Trophoblast cell (in vitro differentiated cells and primary cell): ENCODE data around the gene EFNA1.

ENCODE experiments used
- DNase-seq, 2 donors: peaks; one replicate each; pipeline ENCODE4 v3.0.0-alpha.2; 2016
- H2AFZ ChIP-seq: 2 replicates; pipeline ENCODE4 v1.6.1; 2013; ENCODE audit warnings: low read length, moderate library complexity, mild to moderate bottlenecking; ENCODE audit not compliant: insufficient read depth, poor library complexity
- H2AK5ac ChIP-seq: 2 replicates; pipeline ENCODE4 v1.6.1; 2013; ENCODE audit warnings: mild to moderate bottlenecking, low read length
- H2BK120ac ChIP-seq: 2 replicates; pipeline ENCODE4 v1.6.1; 2013; ENCODE audit warnings: low read length, mild to moderate bottlenecking, moderate library complexity; ENCODE audit not compliant: insufficient read depth, poor library complexity
- H2BK12ac ChIP-seq: 2 replicates; pipeline ENCODE4 v1.6.1; 2013; ENCODE audit warnings: mild to moderate bottlenecking, low read length, moderate library complexity
- H2BK5ac ChIP-seq: 2 replicates; pipeline ENCODE4 v1.6.1; 2013; ENCODE audit warnings: low read length, low read depth, moderate library complexity, mild to moderate bottlenecking; ENCODE audit not compliant: poor library complexity
- H3K14ac ChIP-seq: 2 replicates; pipeline ENCODE4 v1.6.1; 2013; ENCODE audit warnings: mild to moderate bottlenecking, low read length
- H3K18ac ChIP-seq: 2 replicates; pipeline ENCODE4 v1.6.1; 2013; ENCODE audit warnings: mild to moderate bottlenecking, low read length
- H3K23ac ChIP-seq: 2 replicates; pipeline ENCODE4 v1.6.1; 2013; ENCODE audit warnings: low read length
- H3K27ac ChIP-seq: 2 replicates; pipeline ENCODE4 v1.5.1; 2013; ENCODE audit warnings: low read depth, mild to moderate bottlenecking, inconsistent platforms, low read length, moderate library complexity
- H3K27me3 ChIP-seq: 2 replicates; pipeline ENCODE4 v1.6.1; 2013; ENCODE audit warnings: inconsistent platforms, mild to moderate bottlenecking, low read length, moderate library complexity; ENCODE audit not compliant: insufficient read depth
- H3K36me3 ChIP-seq, 2 experiments: 1 replicate in 1 of 2; 2 replicates in 1 of 2; pipeline ENCODE4 v1.6.1; 2013; ENCODE audit warnings: low read length in 2 of 2, mild to moderate bottlenecking in 2 of 2, moderate library complexity in 1 of 2; ENCODE audit not compliant: insufficient read depth in 2 of 2, control insufficient read depth in 1 of 2
- H3K4ac ChIP-seq: 2 replicates; pipeline ENCODE4 v1.6.1; 2013; ENCODE audit warnings: low read depth, mild to moderate bottlenecking, low read length, moderate library complexity
- H3K4me1 ChIP-seq, 2 experiments: 1 replicate in 1 of 2; 2 replicates in 1 of 2; pipeline ENCODE4 v1.6.1; 2013; ENCODE audit warnings: low read length in 2 of 2, mild to moderate bottlenecking in 2 of 2, moderate library complexity in 1 of 2; ENCODE audit not compliant: insufficient read depth in 2 of 2, control insufficient read depth in 1 of 2
- H3K4me2 ChIP-seq: 2 replicates; pipeline ENCODE4 v1.6.1; 2013; ENCODE audit warnings: inconsistent platforms, mild to moderate bottlenecking, low read length, moderate library complexity
- H3K4me3 ChIP-seq: 2 replicates; pipeline ENCODE4 v1.5.1; 2013; ENCODE audit warnings: mild to moderate bottlenecking, low read depth, low read length, inconsistent platforms
- H3K79me1 ChIP-seq: one replicate; pipeline ENCODE4 v1.6.1; 2013; ENCODE audit warnings: low read length
- H3K79me2 ChIP-seq: 2 replicates; pipeline ENCODE4 v1.6.1; 2013; ENCODE audit warnings: low read length, mild to moderate bottlenecking; ENCODE audit not compliant: control insufficient read depth, insufficient read depth, poor library complexity
- H3K9ac ChIP-seq: 2 replicates; pipeline ENCODE4 v1.6.1; 2013; ENCODE audit warnings: mild to moderate bottlenecking, low read length
- H3K9me3 ChIP-seq: 2 replicates; pipeline ENCODE4 v1.6.1; 2013; ENCODE audit warnings: low read depth, mild to moderate bottlenecking, control low read depth, inconsistent platforms, low read length; ENCODE audit not compliant: insufficient read depth
- H4K12ac ChIP-seq: 2 replicates; pipeline ENCODE4 v1.6.1; 2013; ENCODE audit warnings: low read depth, mild to moderate bottlenecking, low read length, moderate library complexity
- H4K8ac ChIP-seq: 2 replicates; pipeline ENCODE4 v1.6.1; 2013; ENCODE audit warnings: low read depth, mild to moderate bottlenecking, low read length, moderate library complexity
- H4K91ac ChIP-seq: one replicate; pipeline ENCODE4 v1.6.1; 2013; ENCODE audit warnings: low read depth, mild to moderate bottlenecking, low read length, moderate library complexity
- WGBS: extraction: QIAGEN DNeasy Blood & Tissue Kit; methylation state at CpG from one replicate; pipeline ENCODE4 v1.1.7; 2013; ENCODE audit warnings: missing lambda C conversion rate; ENCODE audit not compliant: insufficient read length, insufficient coverage; ENCODE audit errors: extremely low coverage; 5-methylcytosine and 5-hydroxymethylcytosine counted together

Gene EFNA1

DNA sequence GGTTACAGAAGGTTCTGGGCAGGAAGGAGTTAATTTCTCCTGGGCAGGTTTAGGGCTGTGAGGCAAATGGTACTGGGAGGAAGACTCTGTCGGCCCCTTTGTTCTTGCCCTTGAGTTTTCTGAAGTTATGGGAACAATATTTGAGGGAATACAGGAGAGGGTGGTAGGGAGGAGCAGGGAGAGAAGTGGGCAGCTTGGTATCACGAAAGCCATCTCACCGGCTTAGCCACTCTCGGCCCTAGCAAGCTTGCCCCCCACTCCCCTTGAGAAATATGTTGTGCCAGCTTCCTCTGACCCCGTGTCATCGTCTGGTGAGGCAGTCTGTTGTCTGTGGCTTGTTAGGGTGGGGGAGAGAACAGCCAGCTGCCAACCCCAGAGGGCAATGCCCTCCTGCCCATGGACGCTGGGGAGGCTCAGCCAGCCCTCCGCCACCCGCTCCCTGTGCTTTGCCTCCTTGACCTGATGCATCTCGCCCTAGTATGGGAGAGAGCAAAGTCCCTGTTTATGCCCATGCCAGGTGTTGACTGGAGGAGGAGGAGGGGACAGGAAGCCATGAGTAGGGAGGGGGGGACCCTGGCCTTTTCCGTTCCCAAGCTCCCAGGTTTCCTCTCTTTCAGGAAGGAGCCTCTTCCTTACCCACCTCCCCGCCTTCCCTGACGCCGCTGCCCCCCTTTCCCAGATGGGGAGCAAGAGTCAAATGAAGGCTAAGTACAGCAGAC is 1.2 kb downstream of the EFNA1 start:
- no CpG with 5 or more reads among the region's 14 CpGs for WGBS
- Histone ChIP-seq H3K4me3 (peak overlapping the region; percentile 81), H3K9me3 (peaks cover 2% of the 10 kb centered on the region), H3K36me3 (peaks cover 23 to 25% of the 10 kb centered on the region in 2 experiments), H3K23ac (no peak overlapping the region), H3K79me2 (peaks cover 33% of the 10 kb centered on the region), H2BK5ac (peak overlapping the region; percentile 98), H3K27me3 (no peaks in the 10 kb centered on the region), H3K4me2 (peak overlapping the region; percentile 75), H4K91ac (peak overlapping the region; percentile 99), H4K8ac (peak overlapping the region; percentile 88), H3K27ac (peak overlapping the region; percentile 99), H3K4me1 (peaks cover 41 to 50% of the 10 kb centered on the region in 2 experiments), H3K79me1 (peaks cover 57% of the 10 kb centered on the region), H2BK12ac (peak overlapping the region; percentile 29), H3K4ac (peak overlapping the region; percentile 91), H3K9ac (peak overlapping the region; percentile 95), H2BK120ac (peak overlapping the region; percentile 95), H3K14ac (peak overlapping the region; percentile 95), H4K12ac (peak overlapping the region; percentile 71), H2AK5ac (peak overlapping the region; percentile 92), H2AFZ (peak overlapping the region; percentile 27), H3K18ac (peak overlapping the region; percentile 91)
- peak in 1 of 2 donors; percentile 31 for DNase-seq

DNA sequence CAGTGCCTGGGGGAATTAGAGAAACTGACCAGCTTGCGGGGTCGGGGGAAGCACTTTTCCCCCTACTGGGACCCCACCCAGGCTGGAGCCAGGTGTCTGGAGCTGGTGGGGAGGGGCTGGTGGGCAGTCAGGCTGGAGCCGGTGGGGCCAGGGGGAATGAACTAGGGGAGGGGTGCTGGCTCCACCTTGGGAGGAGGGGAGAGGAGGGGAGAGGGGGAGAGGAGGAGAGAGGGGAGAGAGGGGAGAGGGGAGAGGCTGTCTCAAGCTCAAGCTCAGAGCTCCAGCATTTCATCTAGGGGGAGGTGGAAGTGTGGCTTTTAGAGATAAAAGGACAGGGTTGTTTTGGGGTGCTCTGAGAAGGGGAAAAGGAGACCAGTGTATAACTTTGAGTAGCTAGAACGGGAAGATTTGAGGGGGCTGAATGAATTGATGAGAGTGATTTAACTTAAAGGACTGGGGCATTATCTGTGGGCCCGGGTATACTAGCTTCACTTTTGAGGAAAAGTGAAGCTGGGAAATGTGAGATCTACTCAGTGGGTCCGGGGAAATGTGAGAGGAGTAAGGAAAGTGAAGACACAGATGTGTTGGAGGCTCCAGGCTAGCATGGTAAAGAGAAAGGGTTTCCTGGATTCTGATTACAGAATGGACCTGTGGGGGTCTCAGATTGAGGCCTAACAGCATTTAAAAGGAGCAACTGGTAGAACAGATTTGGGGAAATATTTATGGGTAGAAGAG is 2.8 kb downstream of the EFNA1 start:
- Histone ChIP-seq H3K4me1 (peaks cover 41 to 45% of the 10 kb centered on the region in 2 experiments), H2AFZ (no peak overlapping the region), H3K36me3 (peaks cover 30 to 33% of the 10 kb centered on the region in 2 experiments), H3K23ac (no peak overlapping the region), H2BK120ac (peak overlapping the region; percentile 62), H3K14ac (peak overlapping the region; percentile 56), H3K4me3 (peak overlapping the region; percentile 67), H4K91ac (peak overlapping the region; percentile 97), H3K27me3 (no peaks in the 10 kb centered on the region), H3K9ac (peak overlapping the region; percentile 81), H2AK5ac (peak overlapping the region; percentile 9), H3K9me3 (peaks cover 2% of the 10 kb centered on the region), H2BK5ac (peak overlapping the region; percentile 88), H3K79me2 (peaks cover 34% of the 10 kb centered on the region), H4K12ac (no peak overlapping the region), H4K8ac (peak overlapping the region; percentile 14), H3K4ac (peak overlapping the region; percentile 57), H3K27ac (peak overlapping the region; percentile 99), H3K4me2 (peak overlapping the region; percentile 75), H2BK12ac (peak overlapping the region; percentile 8), H3K79me1 (peaks cover 53% of the 10 kb centered on the region), H3K18ac (peak overlapping the region; percentile 30)
- DNase-seq = no peak
- WGBS = no CpG with 5 or more reads among the region's 6 CpGs

DNA sequence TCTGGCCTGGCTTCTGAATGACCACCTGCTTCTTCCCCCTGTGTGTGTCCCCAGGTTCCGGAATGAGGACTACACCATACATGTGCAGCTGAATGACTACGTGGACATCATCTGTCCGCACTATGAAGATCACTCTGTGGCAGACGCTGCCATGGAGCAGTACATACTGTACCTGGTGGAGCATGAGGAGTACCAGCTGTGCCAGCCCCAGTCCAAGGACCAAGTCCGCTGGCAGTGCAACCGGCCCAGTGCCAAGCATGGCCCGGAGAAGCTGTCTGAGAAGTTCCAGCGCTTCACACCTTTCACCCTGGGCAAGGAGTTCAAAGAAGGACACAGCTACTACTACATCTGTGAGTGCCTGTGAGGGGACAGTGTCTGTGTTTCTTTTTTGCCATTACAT is 3.6 kb downstream of the EFNA1 start:
- Histone ChIP-seq H3K14ac (peak overlapping the region; percentile 38), H3K36me3 (peaks cover 31 to 33% of the 10 kb centered on the region in 2 experiments), H4K91ac (peak overlapping the region; percentile 25), H2AK5ac (peak overlapping the region; percentile 54), H3K4me2 (peak overlapping the region; percentile 75), H4K12ac (no peak overlapping the region), H3K9me3 (peaks cover 2% of the 10 kb centered on the region), H3K4me3 (no peak overlapping the region), H3K79me2 (peaks cover 37% of the 10 kb centered on the region), H3K23ac (no peak overlapping the region), H3K27me3 (no peaks in the 10 kb centered on the region), H2AFZ (no peak overlapping the region), H4K8ac (no peak overlapping the region), H3K18ac (peak overlapping the region; percentile 56), H3K79me1 (peaks cover 52% of the 10 kb centered on the region), H3K9ac (no peak overlapping the region), H2BK120ac (peak overlapping the region; percentile 26), H2BK5ac (peak overlapping the region; percentile 33), H2BK12ac (peak overlapping the region; percentile 63), H3K4ac (peak overlapping the region; percentile 73), H3K27ac (peak overlapping the region; percentile 99), H3K4me1 (peaks cover 32 to 37% of the 10 kb centered on the region in 2 experiments)
- WGBS = no CpG with 5 or more reads among the region's 8 CpGs
- DNase-seq = no peak

DNA sequence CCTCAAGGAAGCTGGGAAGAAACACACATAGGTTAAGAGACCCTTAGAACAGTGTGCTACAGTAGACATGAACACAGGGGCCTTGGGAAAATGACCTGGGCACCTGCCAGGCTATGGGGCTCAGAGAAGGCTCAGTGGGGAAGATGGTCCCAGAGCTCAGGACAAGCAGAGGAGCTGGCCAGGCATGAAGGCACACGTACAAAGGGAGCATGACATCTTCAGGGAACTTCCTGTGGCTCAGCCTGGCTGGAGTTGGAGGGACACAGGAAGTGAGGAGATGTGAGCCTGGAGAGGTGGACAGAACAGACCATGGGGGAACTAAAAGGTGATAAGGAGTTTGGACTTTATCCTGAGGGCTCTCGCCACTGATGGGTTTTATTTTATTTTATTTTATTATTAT is 4.2 kb downstream of the EFNA1 start:
- Histone ChIP-seq H2BK5ac (no peak overlapping the region), H3K14ac (no peak overlapping the region)
- no CpG with 5 or more reads among the region's 2 CpGs for WGBS

More for the DNA sequence above, 4.2 kb downstream of the EFNA1 start:
- Histone ChIP-seq H4K91ac (no peak overlapping the region), H3K79me2 (peaks cover 38% of the 10 kb centered on the region), H4K8ac (no peak overlapping the region), H3K36me3 (peaks cover 32 to 33% of the 10 kb centered on the region in 2 experiments), H2AK5ac (no peak overlapping the region), H3K9me3 (peaks cover 2% of the 10 kb centered on the region), H2BK12ac (no peak overlapping the region), H2AFZ (no peak overlapping the region), H3K4me2 (no peak overlapping the region), H2BK120ac (no peak overlapping the region), H4K12ac (no peak overlapping the region), H3K27ac (peak overlapping the region; percentile 99), H3K9ac (no peak overlapping the region), H3K4me3 (no peak overlapping the region), H3K4ac (no peak overlapping the region), H3K4me1 (peaks cover 31 to 35% of the 10 kb centered on the region in 2 experiments), H3K79me1 (peaks cover 51% of the 10 kb centered on the region), H3K27me3 (no peaks in the 10 kb centered on the region), H3K18ac (no peak overlapping the region), H3K23ac (no peak overlapping the region)
- DNase-seq = no peak
